GM19351 (cell line): ENCODE results near the gene HUNK.
"Not testable (repeated sequence)": the region's sequence is repeated elsewhere in the genome, so short reads cannot be mapped to it uniquely, and the experiment has no call there.

Source experiments
- ATAC-seq: cut with Tn5 transposase; IDR thresholded peaks from one replicate; pipeline ENCODE4 v1.9.1; 2021; ENCODE audit warnings: mild to moderate bottlenecking, moderate library complexity; ENCODE audit not compliant: unreplicated experiment

The HUNK gene

GRCh38 chr21:31870472-31871193 lies 2.2 kb upstream of the HUNK start:
- no peak for ATAC-seq

- ATAC-seq: not testable (repeated sequence)
These were observed 1.4 kb upstream of the HUNK start for GRCh38 chr21:31871371-31871770.

GRCh38 chr21:31872072-31872451 lies 758 bp upstream of the HUNK start:
- ATAC-seq: no peak

- ATAC-seq: no peak
These were observed 465 bp downstream of the HUNK start for GRCh38 chr21:31873275-31873695.

DNA sequence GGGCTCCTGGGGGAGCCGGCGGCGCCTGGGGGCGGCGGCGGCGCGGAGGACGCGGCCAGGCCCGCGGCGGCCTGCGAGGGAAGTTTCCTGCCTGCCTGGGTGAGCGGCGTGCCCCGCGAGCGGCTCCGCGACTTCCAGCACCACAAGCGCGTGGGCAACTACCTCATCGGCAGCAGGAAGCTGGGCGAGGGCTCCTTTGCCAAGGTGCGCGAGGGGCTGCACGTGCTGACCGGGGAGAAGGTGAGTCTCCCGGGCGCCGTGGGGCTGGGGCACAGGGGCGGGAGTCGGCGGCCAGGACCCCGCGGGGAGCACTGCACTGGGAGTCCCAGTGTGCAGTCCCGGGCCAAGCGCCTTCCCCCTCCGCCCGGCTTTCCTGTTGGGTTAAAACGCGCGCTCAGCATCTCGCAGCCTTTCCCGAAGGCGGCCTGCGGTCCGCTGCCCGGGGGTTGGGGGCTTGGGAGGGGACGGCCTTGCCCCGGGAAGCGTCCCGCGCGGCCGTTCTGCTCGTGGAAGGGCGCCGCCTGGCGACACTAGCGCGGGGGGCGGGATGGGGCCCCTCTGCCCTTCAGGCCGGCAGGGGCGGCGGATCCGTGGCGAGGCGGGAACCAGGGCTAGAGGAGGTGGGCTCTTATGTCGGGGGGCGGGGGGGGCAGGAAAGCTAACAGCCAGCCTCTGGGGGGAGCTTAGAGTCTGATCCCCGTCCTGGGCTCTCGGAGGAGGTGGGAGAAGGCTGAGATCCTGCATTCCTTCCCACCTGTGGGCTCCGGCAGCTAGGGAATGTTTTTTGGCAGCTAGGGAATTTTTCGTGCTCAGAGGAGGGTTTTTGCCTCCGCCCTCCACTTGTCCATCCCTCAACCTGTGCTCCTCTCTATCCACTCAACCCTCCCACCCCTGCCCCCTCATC lies 1.1 kb downstream of the HUNK start:
- no peak for ATAC-seq

DNA sequence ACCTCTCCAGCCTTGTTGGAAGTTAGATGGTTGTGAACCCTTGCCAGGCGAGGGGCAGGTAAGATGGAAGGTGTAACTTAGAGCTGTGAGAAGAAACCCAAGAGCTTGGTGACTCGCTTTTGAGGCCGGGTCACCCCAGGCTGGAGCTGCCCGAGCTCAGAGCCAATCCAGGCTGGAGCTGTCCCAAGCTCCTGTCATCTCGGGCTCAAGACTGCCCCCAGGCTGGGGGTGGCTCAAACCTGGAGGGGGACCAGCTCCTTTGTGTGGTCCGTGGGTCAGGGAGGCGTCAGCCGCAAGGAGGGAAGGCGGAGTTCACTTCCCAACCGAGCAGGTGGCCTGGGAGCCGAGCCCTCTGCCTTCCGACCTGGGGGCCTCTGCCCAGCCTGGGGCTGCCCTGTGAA lies 2.0 kb downstream of the HUNK start:
- no peak for ATAC-seq

GRCh38 chr21:31875496-31876015 lies 2.7 kb downstream of the HUNK start:
- no peak for ATAC-seq

DNA sequence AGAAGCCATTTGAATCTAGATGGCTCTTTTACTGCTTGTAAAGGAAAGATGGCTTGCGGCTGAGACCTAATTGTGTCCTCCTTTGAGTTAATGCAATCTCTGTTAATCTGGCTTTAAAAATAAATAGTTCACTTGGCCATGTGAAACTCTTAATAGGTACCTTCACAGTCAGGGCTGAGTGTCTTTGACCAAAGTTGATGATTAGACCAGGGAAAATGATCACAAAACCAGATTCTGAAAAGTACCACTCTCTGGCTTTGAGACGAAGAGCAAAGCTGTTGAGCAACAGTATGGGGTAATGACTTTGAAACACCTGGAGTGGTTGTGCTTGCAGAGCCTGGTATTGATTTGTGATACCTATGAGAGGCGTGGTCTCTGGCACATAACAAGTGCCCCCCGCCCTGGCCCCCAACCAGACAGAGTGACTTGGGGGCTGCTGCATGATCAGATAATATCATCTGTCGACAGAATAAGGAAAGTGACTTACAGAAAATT lies 4.7 kb downstream of the HUNK start:
- ATAC-seq: no peak

- ATAC-seq: no peak
These were observed 6.0 kb downstream of the HUNK start for GRCh38 chr21:31878831-31879230.

DNA sequence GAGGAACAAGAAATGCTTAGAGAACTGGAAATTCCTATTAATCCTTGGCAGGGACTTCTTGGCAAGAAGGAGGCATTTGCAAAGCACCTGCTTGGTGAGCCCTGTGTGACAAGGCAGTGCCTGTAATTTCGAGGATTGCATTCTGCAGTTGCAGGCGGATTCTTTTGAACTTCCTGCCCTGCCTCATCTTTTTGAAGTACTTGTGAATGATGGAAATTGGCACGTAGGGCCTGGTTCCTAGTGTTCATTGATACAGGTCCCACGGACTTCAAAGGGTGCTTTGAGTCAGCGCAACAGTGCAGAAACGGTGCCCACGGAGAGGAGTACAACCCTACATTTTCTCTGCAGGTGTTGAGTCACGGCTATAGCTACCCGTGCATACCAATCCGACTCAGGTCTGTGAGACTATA lies 6.4 kb downstream of the HUNK start:
- no peak for ATAC-seq

DNA sequence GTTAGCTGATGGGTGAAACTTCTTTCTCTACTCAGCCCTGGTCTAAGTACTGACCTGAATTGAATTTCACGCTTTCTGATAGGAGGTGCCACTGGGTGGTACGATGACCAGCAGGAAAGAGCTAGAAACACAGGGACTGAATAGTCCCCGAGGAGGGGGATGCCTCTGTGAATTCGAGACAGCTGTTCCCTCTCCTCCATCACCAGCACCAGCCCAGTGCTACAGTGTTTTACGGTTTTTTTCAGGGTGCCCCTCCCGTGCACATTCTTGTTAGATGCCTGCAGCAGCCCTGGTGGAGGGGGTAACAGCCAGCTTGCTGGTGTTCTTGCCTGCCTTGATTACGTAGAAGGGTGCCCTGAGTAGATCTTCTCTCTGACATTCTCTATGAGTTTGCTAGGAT lies 7.1 kb downstream of the HUNK start:
- ATAC-seq: no peak

DNA sequence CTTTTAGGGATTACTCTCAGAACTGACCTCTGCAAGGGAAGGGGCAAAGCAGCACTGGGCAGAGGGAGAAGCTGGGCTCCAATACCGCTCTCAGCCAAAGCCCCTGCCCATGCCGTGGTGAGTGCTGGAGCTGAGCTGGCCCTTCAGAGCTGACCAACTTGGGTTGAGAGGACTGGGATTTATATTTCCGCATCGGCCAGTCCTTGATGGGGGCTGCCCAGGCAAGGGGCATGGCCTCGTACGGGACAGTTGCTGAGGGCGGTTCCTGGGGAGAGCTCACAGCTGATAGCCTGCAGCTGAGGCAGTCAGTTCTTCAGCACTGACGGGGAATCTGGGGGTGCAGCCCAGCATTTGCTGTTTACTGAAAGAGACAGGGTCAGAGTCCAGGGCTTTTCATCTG lies 8.0 kb downstream of the HUNK start:
- ATAC-seq: no peak

DNA sequence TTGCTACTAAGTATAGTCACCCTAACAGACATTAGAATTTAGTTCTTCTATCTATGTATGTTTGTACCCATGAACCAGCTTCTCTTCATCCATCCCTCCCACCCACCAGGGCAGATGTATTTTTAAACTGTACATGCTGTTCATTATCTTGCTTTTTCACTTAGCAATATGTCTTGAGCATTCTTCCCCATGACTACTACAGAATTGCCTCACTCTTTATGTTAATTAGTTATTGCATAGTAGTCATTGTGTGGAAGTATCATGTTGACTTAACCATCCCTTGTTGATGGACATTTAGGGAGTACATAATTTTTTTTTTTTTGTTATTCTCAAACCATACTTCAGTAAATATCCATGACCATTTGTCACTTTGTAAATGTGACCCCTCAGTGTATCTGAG lies 9.9 kb downstream of the HUNK start:
- ATAC-seq: no peak

DNA sequence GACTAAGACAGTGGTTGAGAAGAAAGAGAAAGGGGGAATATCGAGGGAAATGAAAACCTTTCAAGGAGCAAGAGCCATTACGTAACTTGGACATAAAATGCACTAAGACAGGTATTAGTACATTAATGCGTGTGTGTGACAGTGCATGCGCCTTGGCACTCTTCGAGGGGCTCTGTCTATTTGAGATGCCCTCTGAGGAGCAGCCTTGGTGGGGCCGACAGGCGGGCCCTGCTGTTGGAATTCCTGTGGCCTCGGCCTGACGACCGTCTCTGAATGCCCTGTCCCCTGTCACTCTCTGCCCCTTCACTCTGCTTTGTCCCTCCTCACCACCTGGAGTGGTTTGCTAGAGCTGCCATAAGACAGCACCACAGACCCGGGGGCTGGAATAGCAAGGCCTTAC lies 12.3 kb downstream of the HUNK start:
- no peak for ATAC-seq

DNA sequence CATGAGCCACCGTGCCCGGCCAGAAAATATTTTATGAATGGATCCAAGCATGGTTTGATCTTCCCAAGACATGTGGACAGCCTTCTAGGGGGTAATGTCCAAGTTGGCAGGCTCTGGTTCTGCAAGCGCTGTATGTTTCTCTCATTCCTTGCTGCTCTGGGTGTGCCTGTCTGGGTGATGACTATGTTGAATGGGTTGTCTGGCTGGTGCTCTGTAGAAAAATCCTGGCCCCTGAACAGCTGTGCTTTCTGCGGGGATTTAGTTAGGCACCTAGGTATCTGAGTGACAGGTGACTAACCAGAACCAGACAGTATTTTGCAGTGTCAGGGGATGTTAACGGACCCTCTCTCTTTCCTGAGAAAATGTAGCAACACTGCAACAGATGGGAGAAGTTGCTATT lies 14.1 kb downstream of the HUNK start:
- ATAC-seq: no peak

DNA sequence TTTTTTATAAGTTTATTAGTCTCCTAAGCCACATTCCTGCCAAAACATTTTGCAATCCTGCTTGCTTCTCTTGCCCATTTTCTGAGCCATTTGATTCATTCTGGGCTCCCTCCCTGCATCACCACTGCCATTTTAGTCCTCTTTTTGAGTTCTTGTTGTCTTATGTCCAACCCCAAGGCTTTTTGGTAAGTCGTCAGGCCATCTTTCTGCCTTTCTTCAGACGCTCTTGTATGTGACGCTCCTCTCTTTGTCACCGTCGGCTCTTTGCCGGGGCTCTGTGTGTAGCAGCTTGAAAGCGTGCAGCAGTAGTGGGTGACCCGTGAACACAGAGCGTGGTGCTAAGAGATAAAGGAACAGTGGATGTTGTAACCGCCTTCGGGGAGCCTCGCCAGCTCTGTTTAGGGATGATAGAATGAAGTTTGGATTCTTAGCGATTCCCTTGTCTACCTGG lies 14.6 kb downstream of the HUNK start:
- ATAC-seq: no peak

DNA sequence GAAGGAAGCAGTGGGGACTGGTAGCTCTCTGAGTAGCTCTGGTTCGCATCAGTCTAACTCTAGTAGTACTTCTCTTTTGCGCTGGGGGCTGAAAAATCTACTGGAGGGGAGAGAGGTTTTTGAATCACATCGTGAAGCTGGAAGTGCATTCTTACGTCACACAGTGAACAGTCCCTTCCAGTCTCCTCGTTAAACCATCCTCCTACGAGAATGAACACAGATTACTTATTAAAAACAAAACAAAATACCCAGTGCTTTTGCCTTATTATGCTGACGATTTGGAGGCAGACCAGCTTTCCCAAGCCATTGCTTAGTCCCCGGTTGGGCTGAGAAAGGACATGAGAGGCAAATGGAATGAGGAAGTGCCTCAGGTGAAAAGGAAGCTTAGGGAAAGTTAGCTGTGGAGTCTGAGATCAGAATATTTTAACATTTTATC lies 16.1 kb downstream of the HUNK start:
- no peak for ATAC-seq

DNA sequence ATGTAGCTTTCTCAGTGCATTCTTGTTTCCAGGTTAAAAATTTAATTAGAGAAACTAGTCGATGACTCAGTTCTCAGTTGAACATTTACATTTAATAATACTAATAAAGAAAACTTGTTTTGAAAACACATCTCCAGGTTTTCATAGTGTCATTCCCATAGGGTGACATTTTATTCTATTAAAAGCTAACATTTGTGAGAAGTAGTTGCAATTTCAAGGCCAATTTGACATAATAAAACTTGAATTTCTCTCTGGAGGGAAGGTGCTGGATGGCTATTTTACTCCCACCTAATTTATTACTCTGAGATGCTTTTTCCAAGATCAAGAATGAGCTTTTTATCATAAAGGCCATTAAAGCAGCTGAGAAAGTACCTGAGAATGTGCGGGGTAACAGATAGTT lies 16.6 kb downstream of the HUNK start:
- no peak for ATAC-seq

DNA sequence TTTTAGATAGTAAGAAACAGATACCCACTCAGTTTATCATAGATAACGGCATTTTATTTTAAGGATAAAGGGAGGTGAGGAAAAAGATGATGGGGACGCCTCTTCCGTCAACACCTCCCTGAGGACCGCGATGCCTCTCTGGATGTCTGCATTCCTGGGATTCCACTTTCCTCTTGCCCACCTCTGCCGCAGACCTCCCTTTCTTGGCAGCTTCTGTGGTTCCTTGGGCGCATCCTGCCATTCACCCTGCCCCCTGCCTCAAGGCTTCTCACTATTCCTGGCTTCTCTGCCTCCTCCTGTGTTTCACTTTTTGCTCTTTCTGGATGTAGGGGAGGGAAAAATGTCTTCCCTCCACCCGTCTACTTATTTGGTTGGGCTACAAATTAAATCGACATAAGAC lies 19.9 kb downstream of the HUNK start:
- no peak for ATAC-seq

GRCh38 chr21:31893851-31894415 lies 21.1 kb downstream of the HUNK start:
- ATAC-seq: no peak

DNA sequence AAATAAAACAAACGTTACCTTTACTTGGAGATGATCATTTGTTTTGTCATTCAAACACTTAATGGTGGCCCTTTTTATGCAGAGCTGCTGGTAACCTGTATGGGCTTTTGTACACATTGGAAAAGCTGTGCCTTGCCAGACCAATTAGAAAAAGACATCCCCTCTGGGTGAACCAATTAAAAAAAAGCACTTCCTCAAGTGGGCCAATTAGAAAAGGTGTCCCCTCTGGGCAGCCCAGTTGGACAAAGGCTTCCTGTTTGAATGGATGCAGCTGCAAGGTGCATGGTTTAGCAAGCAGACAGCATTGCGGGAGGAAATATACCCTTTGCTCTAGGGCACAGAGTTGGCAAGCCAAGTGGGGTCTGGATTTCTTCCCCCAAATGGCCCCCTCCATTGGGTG lies 21.6 kb downstream of the HUNK start:
- ATAC-seq: no peak
